Suprapubic skin (tissue), 4 donors: ENCODE data around the gene ERF.
A peak's percentile ranks its signal among the peaks of the same experiment; 100 is the strongest.

Experiments
- CTCF ChIP-seq, 2 donors: fragments of 200-600 bp in 1 of 2; fragments of 450-650 bp in 1 of 2; sonication (generic) in 1 of 2; IDR thresholded peaks; one replicate each; pipeline ENCODE4 v1.5.1; 2016 to 2019; ENCODE audit warnings: antibody characterized with exemption in 2 of 2, mild to moderate bottlenecking in 1 of 2, moderate library complexity in 1 of 2
- EP300 ChIP-seq: sonication (generic); formaldehyde crosslinking; IDR thresholded peaks from one replicate; pipeline ENCODE4 v1.6.1; 2017; ENCODE audit warnings: antibody characterized with exemption
- POLR2A ChIP-seq, 2 donors: fragments of 450-650 bp; IDR thresholded peaks; one replicate each; pipeline ENCODE4 v1.6.1; 2017; ENCODE audit warnings: antibody characterized with exemption in 2 of 2, mild to moderate bottlenecking in 2 of 2, moderate library complexity in 2 of 2
- POLR2AphosphoS5 ChIP-seq, 3 donors: sonication (generic); formaldehyde crosslinking; IDR thresholded peaks; one replicate each; pipeline ENCODE4 v1.6.1; 2017; ENCODE audit warnings: antibody characterized with exemption in 3 of 3

GRCh38 chr19:42281146-42281826 is 26.4 kb upstream of the ERF start:
- TF ChIP-seq CTCF (IDR thresholded peaks at IDR 0.05) (no peak), POLR2A (IDR thresholded peaks at IDR 0.05) (no peak), EP300 (no peak), POLR2AphosphoS5 (IDR thresholded peaks at IDR 0.05) (peak in 1 of 3 donors; percentile 15)
